ENCODE measurements around the gene HK1. TPM values are rescaled to one million over a fixed set of nuclear protein-coding genes. Genes with fewer than 3 reads are reported as not detected.
"Not testable (repeated sequence)": the region's sequence is repeated elsewhere in the genome, so short reads cannot be mapped to it uniquely, and the experiment has no call there.

HK1 gene
- total RNA-seq, 2 donors from 2014 or later, result 150 to 158 TPM

DNA sequence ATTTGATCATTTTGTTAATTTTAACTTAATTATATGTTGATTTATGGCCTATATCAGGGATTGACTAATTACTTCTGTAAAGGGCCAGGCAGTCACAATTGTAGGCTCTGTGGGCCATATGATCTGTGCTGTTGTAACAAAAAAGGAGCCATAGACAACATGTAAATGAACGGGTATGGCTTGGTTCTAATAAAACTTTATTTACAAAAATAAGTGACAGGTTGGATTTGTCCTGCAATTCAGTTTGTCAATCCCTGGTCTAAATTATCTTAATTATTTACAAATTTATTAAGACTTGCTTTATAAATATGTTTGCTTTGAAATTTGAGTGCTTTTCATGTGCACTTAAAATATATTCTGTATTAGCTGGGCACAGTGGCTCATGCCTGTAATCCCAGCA, 2.9 kb upstream of the HK1 start:
- no peaks in the 10 kb centered on the region for H3K9me3 ChIP-seq
- ATAC-seq (ENCODE audit: insufficient number of reproducible peaks, low FRiP score, low read depth) (no peak), DNase-seq (ENCODE audit: low spot score) (no peak)
- no peak overlapping the region for H3K4me3 ChIP-seq
- peaks cover 6 to 15% of the 10 kb centered on the region in 2 donors for H3K4me1 ChIP-seq (ENCODE audit: control insufficient read depth in 1 of 2, low read depth in 2 of 2)
- TF ChIP-seq, protein P1, sequence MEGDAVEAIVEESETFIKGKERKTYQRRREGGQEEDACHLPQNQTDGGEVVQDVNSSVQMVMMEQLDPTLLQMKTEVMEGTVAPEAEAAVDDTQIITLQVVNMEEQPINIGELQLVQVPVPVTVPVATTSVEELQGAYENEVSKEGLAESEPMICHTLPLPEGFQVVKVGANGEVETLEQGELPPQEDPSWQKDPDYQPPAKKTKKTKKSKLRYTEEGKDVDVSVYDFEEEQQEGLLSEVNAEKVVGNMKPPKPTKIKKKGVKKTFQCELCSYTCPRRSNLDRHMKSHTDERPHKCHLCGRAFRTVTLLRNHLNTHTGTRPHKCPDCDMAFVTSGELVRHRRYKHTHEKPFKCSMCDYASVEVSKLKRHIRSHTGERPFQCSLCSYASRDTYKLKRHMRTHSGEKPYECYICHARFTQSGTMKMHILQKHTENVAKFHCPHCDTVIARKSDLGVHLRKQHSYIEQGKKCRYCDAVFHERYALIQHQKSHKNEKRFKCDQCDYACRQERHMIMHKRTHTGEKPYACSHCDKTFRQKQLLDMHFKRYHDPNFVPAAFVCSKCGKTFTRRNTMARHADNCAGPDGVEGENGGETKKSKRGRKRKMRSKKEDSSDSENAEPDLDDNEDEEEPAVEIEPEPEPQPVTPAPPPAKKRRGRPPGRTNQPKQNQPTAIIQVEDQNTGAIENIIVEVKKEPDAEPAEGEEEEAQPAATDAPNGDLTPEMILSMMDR (IDR thresholded peaks at IDR 0.05), result no peak
- no peaks in the 10 kb centered on the region for H3K36me3 ChIP-seq
- H3K27ac ChIP-seq, result no peak overlapping the region
- no peaks in the 10 kb centered on the region for H3K27me3 ChIP-seq (replicated peaks; ENCODE audit: insufficient read depth)

DNA sequence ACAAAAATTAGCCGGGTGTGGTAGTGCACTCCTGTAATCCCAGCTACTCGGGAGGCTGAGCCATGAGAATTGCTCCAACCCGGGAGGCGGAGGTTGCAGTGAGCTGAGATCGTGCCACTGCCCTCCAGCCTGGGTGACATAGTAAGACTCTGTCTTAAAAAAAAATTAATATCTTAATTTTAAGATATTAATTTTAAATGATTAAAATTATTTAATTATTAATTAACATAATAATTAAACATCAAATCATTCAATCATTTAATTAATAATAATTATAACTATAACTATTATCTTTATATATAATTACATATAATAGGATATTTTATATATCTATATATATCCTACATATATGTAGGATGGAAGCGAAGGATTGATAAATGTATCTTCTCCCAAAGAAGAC, 1.8 kb upstream of the HK1 start:
- Histone ChIP-seq H3K4me1 (ENCODE audit: control insufficient read depth in 1 of 2, low read depth in 2 of 2) (peaks cover 6 to 15% of the 10 kb centered on the region in 2 donors), H3K27me3 (replicated peaks; ENCODE audit: insufficient read depth) (no peaks in the 10 kb centered on the region), H3K4me3 (no peak overlapping the region), H3K27ac (no peak overlapping the region), H3K36me3 (no peaks in the 10 kb centered on the region), H3K9me3 (no peaks in the 10 kb centered on the region)
- no peak for ATAC-seq (ENCODE audit: insufficient number of reproducible peaks, low FRiP score, low read depth)
- TF ChIP-seq, protein P1 (IDR thresholded peaks at IDR 0.05), result no peak
- no peak for DNase-seq (ENCODE audit: low spot score)

DNA sequence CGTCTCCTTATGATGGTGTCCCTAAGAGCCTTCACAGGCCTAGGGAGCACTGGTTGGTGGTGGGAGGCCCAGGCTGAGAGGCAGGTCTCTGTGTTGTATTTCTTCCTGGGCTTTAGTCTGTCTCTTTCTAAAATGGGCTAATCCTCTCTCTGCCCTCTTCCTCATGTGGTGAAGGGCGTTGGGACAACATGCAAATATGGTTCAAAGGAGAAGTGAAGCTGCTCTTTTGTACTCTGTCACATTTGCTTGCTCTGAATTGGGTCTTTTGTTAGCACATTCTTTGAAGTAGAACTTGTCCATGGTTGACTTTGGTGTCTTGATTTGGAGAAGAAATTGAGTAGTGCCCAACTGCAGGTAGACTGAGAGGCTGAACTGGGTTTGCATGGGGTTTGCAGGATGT, 814 bp downstream of the HK1 start:
- TF ChIP-seq, protein P1 (IDR thresholded peaks at IDR 0.05), result no peak

DNA sequence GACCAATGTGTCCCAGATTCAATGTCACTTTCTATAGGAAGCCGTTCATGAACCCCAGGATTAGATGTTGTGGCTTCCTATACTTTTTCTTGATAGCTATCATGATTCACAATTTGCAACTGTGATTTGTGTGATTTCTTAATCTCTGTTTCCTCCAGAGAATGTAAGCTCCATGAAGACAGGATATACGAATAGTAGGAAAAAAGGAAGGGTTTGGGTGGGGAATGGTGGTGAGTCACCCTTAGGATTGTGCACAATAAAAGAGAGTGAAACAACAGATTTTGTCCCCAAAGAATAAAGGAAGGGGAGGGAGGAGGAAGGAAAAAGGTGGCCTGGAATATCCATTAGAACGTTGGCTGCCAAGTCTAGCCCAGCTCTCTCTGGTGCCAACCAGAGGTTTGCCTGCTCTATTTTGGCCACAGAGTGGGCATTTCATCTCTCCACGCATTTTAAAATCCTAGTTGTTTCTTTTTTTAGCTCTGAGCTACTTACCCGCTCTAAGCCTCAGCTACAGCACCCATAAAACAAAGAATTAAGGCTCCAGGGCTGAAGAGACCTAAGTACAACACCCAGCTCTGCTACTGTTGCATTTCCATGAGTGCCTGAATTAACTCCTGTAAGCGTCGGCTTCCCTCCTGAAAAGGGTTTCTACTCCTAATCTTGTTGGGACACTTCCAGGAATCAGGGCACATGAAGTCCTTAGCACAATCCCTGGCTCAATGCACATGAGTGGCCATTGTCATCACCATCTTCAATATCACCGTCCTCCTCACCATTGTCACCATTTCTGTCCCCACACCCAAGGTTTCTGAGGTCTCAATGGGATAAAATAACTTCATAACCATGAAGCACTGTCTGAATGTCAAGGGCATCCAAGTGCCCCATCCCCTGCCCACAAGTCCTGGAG, 3.5 kb downstream of the HK1 start:
- no peak for ATAC-seq (ENCODE audit: insufficient number of reproducible peaks, low FRiP score, low read depth)
- DNase-seq (ENCODE audit: low spot score), result no peak
- TF ChIP-seq, protein P1 (IDR thresholded peaks at IDR 0.05), result no peak
- H3K27me3 ChIP-seq (replicated peaks; ENCODE audit: insufficient read depth), result no peaks in the 10 kb centered on the region
- no peaks in the 10 kb centered on the region for H3K9me3 ChIP-seq
- no peak overlapping the region for H3K4me3 ChIP-seq
- H3K27ac ChIP-seq, result no peak overlapping the region
- H3K36me3 ChIP-seq, result no peaks in the 10 kb centered on the region
- peaks cover 6 to 21% of the 10 kb centered on the region in 2 donors for H3K4me1 ChIP-seq (ENCODE audit: control insufficient read depth in 1 of 2, low read depth in 2 of 2)

More for the DNA sequence above, 814 bp downstream of the HK1 start:
- DNase-seq (ENCODE audit: low spot score) (no peak), ATAC-seq (ENCODE audit: insufficient number of reproducible peaks, low FRiP score, low read depth) (no peak)
- no peak overlapping the region for H3K4me3 ChIP-seq
- H3K9me3 ChIP-seq, result no peaks in the 10 kb centered on the region
- H3K36me3 ChIP-seq, result no peaks in the 10 kb centered on the region
- no peaks in the 10 kb centered on the region for H3K27me3 ChIP-seq (replicated peaks; ENCODE audit: insufficient read depth)
- H3K27ac ChIP-seq, result peak overlapping the region in 1 of 2 donors; percentile 58
- peaks cover 6 to 21% of the 10 kb centered on the region in 2 donors for H3K4me1 ChIP-seq (ENCODE audit: control insufficient read depth in 1 of 2, low read depth in 2 of 2)

DNA sequence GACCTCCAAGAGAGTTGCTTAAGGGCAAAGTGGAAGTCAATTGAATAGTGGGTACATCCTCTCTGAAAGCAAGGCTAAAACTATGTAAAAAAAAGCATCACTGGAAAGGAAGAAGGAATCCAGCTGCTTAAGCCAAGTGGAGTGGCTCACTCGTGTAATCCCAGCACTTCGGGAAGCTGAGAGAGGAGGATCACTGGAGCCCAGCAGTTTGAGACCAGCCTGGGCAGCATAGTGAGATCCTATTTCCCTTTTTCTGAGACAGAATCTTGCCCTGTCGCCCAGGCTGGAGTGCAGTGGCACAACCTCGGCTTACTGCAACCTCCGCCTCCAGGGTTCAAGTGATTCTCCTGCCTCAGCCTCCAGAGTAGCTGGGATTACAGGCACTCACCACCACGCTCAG, 6.1 kb downstream of the HK1 start:
- H3K27me3 ChIP-seq (replicated peaks; ENCODE audit: insufficient read depth); ATAC-seq (ENCODE audit: insufficient number of reproducible peaks, low FRiP score, low read depth); H3K4me3 ChIP-seq: not testable (repeated sequence)

More for the DNA sequence above, 6.1 kb downstream of the HK1 start:
- not testable (repeated sequence) for H3K27ac ChIP-seq; H3K9me3 ChIP-seq; DNase-seq (ENCODE audit: low spot score); H3K4me1 ChIP-seq (ENCODE audit: control insufficient read depth in 1 of 2, low read depth in 2 of 2); H3K36me3 ChIP-seq

All from thoracic aorta (tissue), 2 donors.